ENCODE results near the gene HM13.

GRCh38 chr20:31523361-31524283, 9.4 kb downstream of the HM13 start:
- no peak for TF ChIP-seq ZNF263 (CRISPR knock-in tag; IDR thresholded peaks at IDR 0.05)
- no peak for TF ChIP-seq SP1 (IDR thresholded peaks at IDR 0.05)
- TF ChIP-seq SP1 (CRISPR knock-in tag; IDR thresholded peaks at IDR 0.05) = no peak
- no peak for TF ChIP-seq ZNF530 (CRISPR knock-in tag; IDR thresholded peaks at IDR 0.05; ENCODE audit: low read depth)
- no peak for TF ChIP-seq FOXA3 (CRISPR knock-in tag; IDR thresholded peaks at IDR 0.05)
- TF ChIP-seq CBX5 (CRISPR knock-in tag; IDR thresholded peaks at IDR 0.05; ENCODE audit: borderline replicate concordance) = no peak
- TF ChIP-seq YY1 (IDR thresholded peaks at IDR 0.05; ENCODE audit: insufficient read depth, insufficient replicate concordance, low read depth, low read length) = no peak

Measured in HepG2 (cell line).